ENCODE results near the gene LAMTOR4.
"Not testable (repeated sequence)": the region's sequence is repeated elsewhere in the genome, so short reads cannot be mapped to it uniquely, and the experiment has no call there.

The LAMTOR4 gene

GRCh38 chr7:100189061-100189460, 40.3 kb downstream of the LAMTOR4 start:
- POLR2A ChIA-PET (ENCODE audit: low non-redundant PET): no interaction called here
- no peak for DNase-seq (ENCODE audit: low spot score)
- CTCF ChIA-PET: interaction anchor here (0.8 kb wide), 1 partner anchor 16 kb away, joined by 3 read pairs; no protein-coding TSS in a partner anchor
- TF ChIP-seq CTCF (conservative IDR thresholded peaks at IDR 0.05; ENCODE audit: low read depth): no peak
- no peak overlapping the region for H3K27ac ChIP-seq

- ChIA-PET POLR2A (ENCODE audit: low non-redundant PET) (no interaction called here), CTCF (interaction anchor here (0.8 kb wide), 1 partner anchor 15 kb away, joined by 3 read pairs; no protein-coding TSS in a partner anchor)
- H3K27ac ChIP-seq: no peak overlapping the region
- peak; percentile 59 for TF ChIP-seq CTCF (conservative IDR thresholded peaks at IDR 0.05; ENCODE audit: low read depth)
- no peak for DNase-seq (ENCODE audit: low spot score)
Observed at GRCh38 chr7:100190048-100190711, 41.5 kb downstream of the LAMTOR4 start.

GRCh38 chr7:100191775-100192174, 43.1 kb downstream of the LAMTOR4 start:
- ChIA-PET CTCF (no interaction called here), POLR2A (ENCODE audit: low non-redundant PET) (no interaction called here)
- no peak for TF ChIP-seq CTCF (conservative IDR thresholded peaks at IDR 0.05; ENCODE audit: low read depth)
- H3K27ac ChIP-seq: no peak overlapping the region
- DNase-seq (ENCODE audit: low spot score): no peak

GRCh38 chr7:100192281-100192862, 43.7 kb downstream of the LAMTOR4 start:
- DNase-seq (ENCODE audit: low spot score); CTCF ChIA-PET; H3K27ac ChIP-seq; POLR2A ChIA-PET (ENCODE audit: low non-redundant PET): not testable (repeated sequence)

GRCh38 chr7:100192969-100193368, 44.3 kb downstream of the LAMTOR4 start:
- DNase-seq (ENCODE audit: low spot score): no peak
- no peak for TF ChIP-seq CTCF (conservative IDR thresholded peaks at IDR 0.05; ENCODE audit: low read depth)
- POLR2A ChIA-PET (ENCODE audit: low non-redundant PET): no interaction called here
- H3K27ac ChIP-seq: no peak overlapping the region
- CTCF ChIA-PET: no interaction called here

- CTCF ChIA-PET: interaction anchor here (1.5 kb wide), 1 partner anchor 62 kb away, joined by 3 read pairs; no protein-coding TSS in a partner anchor
- TF ChIP-seq CTCF (conservative IDR thresholded peaks at IDR 0.05; ENCODE audit: low read depth): no peak
- DNase-seq (ENCODE audit: low spot score): no peak
- H3K27ac ChIP-seq: no peak overlapping the region
- POLR2A ChIA-PET (ENCODE audit: low non-redundant PET): no interaction called here
Observed at GRCh38 chr7:100195222-100195621, 46.5 kb downstream of the LAMTOR4 start.

GRCh38 chr7:100195901-100196322, 47.2 kb downstream of the LAMTOR4 start:
- DNase-seq (ENCODE audit: low spot score); POLR2A ChIA-PET (ENCODE audit: low non-redundant PET); CTCF ChIA-PET; H3K27ac ChIP-seq: not testable (repeated sequence)
